Measurements from ENCODE around the gene ATRN. TPM values are rescaled to one million over a fixed set of nuclear protein-coding genes. Genes with fewer than 3 reads are reported as not detected.

ATRN gene
- total and polyA plus RNA-seq, 2 experiments from 2014 or later: 2.2 to 18.3 TPM

- TF ChIP-seq ZNF462 (CRISPR knock-in tag; IDR thresholded peaks at IDR 0.05): no peak
- TF ChIP-seq EZH2phosphoT487 (IDR thresholded peaks at IDR 0.05; ENCODE audit: unreplicated experiment): no peak
- no peak for TF ChIP-seq STAT1 (IDR thresholded peaks at IDR 0.05; ENCODE audit: unreplicated experiment)
- no peak for TF ChIP-seq ZNF331 (CRISPR knock-in tag; IDR thresholded peaks at IDR 0.05; ENCODE audit: low read depth)
- no peak for TF ChIP-seq ZNF114 (CRISPR knock-in tag; IDR thresholded peaks at IDR 0.05)
- TF ChIP-seq EZH2 (IDR thresholded peaks at IDR 0.05; ENCODE audit: low read depth, unreplicated experiment): no peak
- TF ChIP-seq REST (IDR thresholded peaks at IDR 0.05; ENCODE audit: unreplicated experiment): no peak
- TF ChIP-seq CTCF (conservative IDR thresholded peaks at IDR 0.05; ENCODE audit: low read depth in 2 of 2): no peak
- TF ChIP-seq CREB1 (CRISPR knock-in tag; IDR thresholded peaks at IDR 0.05; ENCODE audit: low read depth): no peak
Measured at GRCh38 chr20:3583765-3584164, 112.9 kb downstream of the ATRN start (continued).
